T-helper 17 cell (primary cell): ENCODE data around the gene FAM228B. TPM values are rescaled to one million over a fixed set of nuclear protein-coding genes. Genes with fewer than 3 reads are reported as not detected.
"Not testable (repeated sequence)": the region's sequence is repeated elsewhere in the genome, so short reads cannot be mapped to it uniquely, and the experiment has no call there.

Experiments
- ATAC-seq: fragments of 150-1000 bp; cut with Tn5 transposase; 2 replicates; pipeline ENCODE4 v1.10.0; 2021; ENCODE audit warnings: mild to moderate bottlenecking, moderate library complexity
- DNase-seq, 3 donors: peaks; one replicate each; pipeline versions ENCODE4 v3.0.0 to v3.0.0-alpha.2; 2020 to 2021
- H3K9me3 ChIP-seq: one replicate; pipeline ENCODE4 v1.7.0; 2013; ENCODE audit warnings: low read length, mild to moderate bottlenecking; ENCODE audit not compliant: control insufficient read depth, poor library complexity, severe bottlenecking
- H3K27ac Mint-ChIP-seq: one replicate; pipeline ENCODE4 v1.8.0; 2022; ENCODE audit warnings: mild to moderate bottlenecking, moderate library complexity, mixed read lengths
- H3K27me3 Mint-ChIP-seq: one replicate; pipeline ENCODE4 v1.8.0; 2022; ENCODE audit warnings: mixed read lengths
- H3K36me3 Mint-ChIP-seq: one replicate; pipeline ENCODE4 v1.8.0; 2022; ENCODE audit warnings: low read depth, mixed read lengths
- H3K4me1 Mint-ChIP-seq: one replicate; pipeline ENCODE4 v1.8.0; 2022; ENCODE audit warnings: mild to moderate bottlenecking, mixed read lengths
- H3K4me3 Mint-ChIP-seq: one replicate; pipeline ENCODE4 v1.8.0; 2022; ENCODE audit warnings: mild to moderate bottlenecking, moderate library complexity, mixed read lengths
- total RNA-seq, 4 donors: library from RNA in 2 of 4; stranded (reverse) in 2 of 4; gene quantifications; one replicate each; pipeline ENCODE4 v1.2.3 and lab custom pipeline; 2022 to 2026

FAM228B gene
- total RNA-seq, 2 donors from 2014 or later, result 10.7 to 16.2 TPM

DNA sequence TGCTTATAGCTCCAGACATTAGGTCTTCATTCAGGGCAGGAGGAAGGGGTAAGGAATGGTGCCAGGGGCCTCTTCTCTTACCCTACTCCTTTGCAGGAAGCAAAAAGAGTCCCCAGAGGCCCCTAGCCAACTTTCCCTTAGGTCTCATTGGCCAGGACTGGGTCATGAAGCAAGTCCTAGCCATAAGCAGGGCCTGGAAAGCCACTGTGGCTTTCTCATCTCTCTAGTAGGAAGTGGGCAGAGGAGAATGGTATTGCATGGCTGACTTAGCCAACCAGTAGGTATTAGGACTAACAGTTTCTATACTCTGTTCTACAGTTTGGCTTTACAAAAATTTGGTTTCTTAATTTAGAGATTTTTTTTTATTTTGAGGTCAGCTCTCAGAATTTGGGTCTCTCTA is 56.4 kb downstream of the FAM228B start:
- Mint-ChIP-seq H3K27me3 (no peaks in the 10 kb centered on the region), H3K4me1 (peaks cover 2% of the 10 kb centered on the region)
- ATAC-seq, result no peak

DNA sequence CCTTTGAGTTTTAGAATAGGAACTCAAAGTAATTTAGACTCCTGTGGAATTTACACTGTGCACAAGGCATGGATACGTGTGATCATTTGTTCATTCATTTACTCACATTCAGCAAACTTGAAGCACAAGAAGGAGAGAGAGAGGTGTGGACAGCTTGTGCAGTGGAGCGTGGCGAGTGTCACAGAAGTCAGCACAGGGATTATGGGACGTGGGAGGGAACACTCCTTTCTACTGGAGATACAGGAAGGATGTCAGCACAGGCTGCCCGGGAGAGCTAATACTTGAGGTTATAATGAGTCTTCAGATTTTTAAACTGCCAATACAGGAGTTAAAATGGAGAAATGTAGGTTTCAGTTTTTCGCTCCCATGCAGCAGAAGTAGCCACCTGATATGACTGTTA is 58.6 kb downstream of the FAM228B start:
- Mint-ChIP-seq H3K4me3 (no peak overlapping the region), H3K27ac (no peak overlapping the region), H3K4me1 (peaks cover 2% of the 10 kb centered on the region), H3K27me3 (no peaks in the 10 kb centered on the region), H3K36me3 (no peaks in the 10 kb centered on the region)
- H3K9me3 ChIP-seq, result no peaks in the 10 kb centered on the region
- no peak for ATAC-seq
- no peak for DNase-seq

More for the DNA sequence above, 56.4 kb downstream of the FAM228B start:
- Mint-ChIP-seq H3K36me3 (no peaks in the 10 kb centered on the region), H3K4me3 (no peak overlapping the region), H3K27ac (no peak overlapping the region)
- H3K9me3 ChIP-seq, result no peaks in the 10 kb centered on the region
- DNase-seq, result no peak

DNA sequence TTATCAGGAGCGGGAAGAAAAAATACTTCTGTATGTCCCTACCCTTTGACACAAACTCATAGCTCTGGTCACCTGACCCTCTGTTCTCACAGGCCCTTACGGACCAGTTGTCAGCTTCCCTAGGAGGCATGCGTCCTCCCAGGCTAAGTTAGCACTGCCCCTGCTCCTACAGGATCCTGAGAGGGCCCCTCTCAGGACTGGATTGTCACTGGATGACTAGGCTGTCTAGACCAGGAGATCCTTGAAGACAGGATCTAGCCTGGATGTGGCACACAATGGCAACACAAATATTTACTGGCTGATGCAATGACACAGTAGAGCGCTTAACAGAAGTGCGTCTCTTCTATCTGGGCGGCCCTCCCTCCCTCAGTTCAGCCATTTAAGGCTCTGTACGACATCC is 59.2 kb downstream of the FAM228B start:
- H3K4me1 Mint-ChIP-seq, result peaks cover 2% of the 10 kb centered on the region
- no peak for ATAC-seq

DNA sequence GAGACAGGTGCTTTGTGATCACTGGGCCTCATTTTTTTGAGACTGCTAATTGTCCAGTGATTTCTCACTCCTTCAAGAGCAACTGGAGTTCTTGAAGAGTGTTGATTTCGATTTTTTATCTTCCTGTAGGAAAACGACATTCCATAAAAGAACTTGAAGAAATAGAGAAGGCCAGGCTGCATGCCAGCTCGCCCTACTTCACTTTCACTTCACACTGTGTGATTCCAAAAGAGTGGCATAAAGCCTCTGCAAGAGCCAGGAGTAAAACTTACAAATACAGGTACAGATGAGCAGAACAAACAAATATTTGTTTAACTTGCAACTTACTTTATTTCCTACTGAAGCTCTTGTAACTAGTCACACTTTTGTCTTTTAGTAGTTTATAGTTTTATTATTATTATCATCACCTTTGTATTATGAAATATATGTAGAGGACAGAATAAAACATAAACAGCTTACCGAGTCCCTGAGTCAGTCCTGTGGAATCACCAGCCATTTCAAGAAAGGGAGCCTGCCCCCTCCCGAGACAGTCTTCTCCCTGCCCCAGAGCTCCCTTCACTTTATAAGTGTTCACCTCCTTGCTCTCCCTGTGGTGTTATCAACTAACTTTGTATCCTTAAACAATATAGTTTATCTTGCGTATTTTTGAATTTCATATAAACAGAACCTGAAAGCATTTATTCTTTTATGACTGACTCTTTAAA is 60.2 kb downstream of the FAM228B start:
- Mint-ChIP-seq H3K36me3 (peaks cover 4% of the 10 kb centered on the region), H3K27me3 (no peaks in the 10 kb centered on the region), H3K4me3 (no peak overlapping the region), H3K27ac (no peak overlapping the region), H3K4me1 (peaks cover 2% of the 10 kb centered on the region)
- H3K9me3 ChIP-seq, result no peaks in the 10 kb centered on the region
- no peak for DNase-seq
- ATAC-seq, result no peak

More for the DNA sequence above, 59.2 kb downstream of the FAM228B start:
- Mint-ChIP-seq H3K36me3 (peaks cover 4% of the 10 kb centered on the region), H3K27ac (no peak overlapping the region), H3K4me3 (no peak overlapping the region), H3K27me3 (no peaks in the 10 kb centered on the region)
- H3K9me3 ChIP-seq, result no peaks in the 10 kb centered on the region
- DNase-seq, result no peak

DNA sequence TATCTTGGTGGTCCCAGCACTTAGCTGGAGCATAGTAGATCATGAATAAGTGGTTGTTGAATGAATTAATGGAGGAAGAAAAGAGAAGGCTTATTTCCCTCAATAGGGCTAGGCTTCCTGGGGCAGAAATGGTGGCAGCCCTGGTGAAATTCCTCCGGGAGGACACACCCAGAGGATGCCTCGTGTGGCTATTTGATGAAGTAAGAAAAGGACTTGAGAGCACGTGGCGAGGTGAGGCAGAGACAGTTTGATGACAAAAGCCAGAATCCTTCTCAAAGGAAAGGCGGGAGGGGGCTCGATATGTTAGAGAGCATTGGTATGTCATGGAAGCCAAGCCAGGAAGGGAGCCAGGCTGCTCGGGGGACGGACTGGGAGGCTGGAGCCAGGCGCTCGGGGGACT is 66.3 kb downstream of the FAM228B start:
- no peak overlapping the region for H3K27ac Mint-ChIP-seq
- H3K4me3 Mint-ChIP-seq, result no peak overlapping the region
- ATAC-seq (no peak), DNase-seq (no peak)
- no peaks in the 10 kb centered on the region for H3K9me3 ChIP-seq
- H3K4me1 Mint-ChIP-seq, result no peaks in the 10 kb centered on the region
- H3K27me3 Mint-ChIP-seq, result no peaks in the 10 kb centered on the region
- peaks cover 6% of the 10 kb centered on the region for H3K36me3 Mint-ChIP-seq

DNA sequence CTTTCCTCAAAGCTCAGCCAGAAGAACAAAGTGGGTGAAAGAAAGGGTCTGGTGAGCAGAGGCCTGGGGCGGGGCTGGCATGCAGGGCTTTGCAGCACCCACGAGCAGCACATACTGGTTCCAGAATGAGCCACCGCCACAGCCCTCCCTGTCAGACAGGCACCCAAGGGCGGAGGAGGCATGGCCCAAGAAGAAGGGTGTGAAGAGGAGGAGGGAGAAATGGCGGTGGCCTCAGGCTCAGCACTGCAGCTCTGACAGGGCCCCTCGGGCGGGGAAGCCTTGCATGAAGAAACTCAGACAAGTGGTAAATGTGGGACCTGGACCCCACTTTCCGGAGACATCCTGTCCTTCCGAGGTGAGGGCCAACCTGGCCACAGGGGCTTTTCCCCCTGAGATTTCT is 67.2 kb downstream of the FAM228B start:
- DNase-seq (no peak), ATAC-seq (no peak)
- H3K9me3 ChIP-seq, result no peaks in the 10 kb centered on the region
- Mint-ChIP-seq H3K36me3 (peaks cover 6% of the 10 kb centered on the region), H3K27me3 (no peaks in the 10 kb centered on the region), H3K4me3 (no peak overlapping the region), H3K4me1 (no peaks in the 10 kb centered on the region), H3K27ac (no peak overlapping the region)

DNA sequence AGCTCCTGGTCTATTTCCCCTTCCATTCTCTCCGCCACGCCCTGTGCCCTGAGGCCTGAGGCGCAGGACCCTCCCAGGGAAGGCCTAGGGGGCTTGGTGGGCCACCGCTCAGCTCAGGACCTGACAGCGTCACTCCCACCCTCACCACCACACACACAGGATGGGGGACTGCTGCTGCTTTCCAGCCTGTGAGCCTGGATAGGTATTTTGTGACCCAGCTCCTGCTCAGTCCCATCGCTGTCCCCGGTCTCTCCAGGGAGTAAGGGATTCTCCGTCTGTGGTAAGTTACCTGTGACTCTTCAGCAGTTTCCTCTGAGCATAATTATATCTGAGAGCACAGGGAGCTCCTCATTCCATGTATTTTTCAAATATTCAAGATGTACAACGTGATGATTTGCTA is 67.9 kb downstream of the FAM228B start:
- Mint-ChIP-seq H3K27me3 (no peaks in the 10 kb centered on the region), H3K27ac (no peak overlapping the region), H3K4me3 (no peak overlapping the region), H3K4me1 (no peaks in the 10 kb centered on the region), H3K36me3 (peaks cover 6% of the 10 kb centered on the region)
- DNase-seq, result no peak
- H3K9me3 ChIP-seq, result no peaks in the 10 kb centered on the region
- no peak for ATAC-seq

DNA sequence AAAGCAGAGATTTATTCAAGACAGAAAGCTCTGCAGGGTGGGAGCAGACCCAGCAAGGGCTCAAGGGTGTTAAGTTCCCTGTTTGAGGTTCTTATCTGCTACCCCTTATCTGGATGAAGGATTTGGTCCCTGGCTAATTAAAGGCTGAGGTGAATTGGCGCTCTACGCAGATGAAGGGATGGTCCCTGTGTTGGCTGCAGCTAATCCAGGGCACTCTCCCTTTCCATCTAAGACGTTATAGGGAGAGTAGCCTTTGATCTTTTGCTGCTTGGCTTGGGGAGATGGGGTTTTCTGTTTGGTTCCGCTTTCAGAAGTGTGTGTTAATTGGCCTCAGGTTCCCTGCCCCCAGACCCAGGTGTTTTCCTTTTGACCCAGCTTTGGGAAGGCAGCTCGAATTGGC is 68.6 kb downstream of the FAM228B start:
- Mint-ChIP-seq H3K4me3 (no peak overlapping the region), H3K4me1 (no peaks in the 10 kb centered on the region), H3K27me3 (no peaks in the 10 kb centered on the region), H3K27ac (no peak overlapping the region), H3K36me3 (peaks cover 6% of the 10 kb centered on the region)
- ATAC-seq (no peak), DNase-seq (no peak)
- H3K9me3 ChIP-seq, result no peaks in the 10 kb centered on the region

DNA sequence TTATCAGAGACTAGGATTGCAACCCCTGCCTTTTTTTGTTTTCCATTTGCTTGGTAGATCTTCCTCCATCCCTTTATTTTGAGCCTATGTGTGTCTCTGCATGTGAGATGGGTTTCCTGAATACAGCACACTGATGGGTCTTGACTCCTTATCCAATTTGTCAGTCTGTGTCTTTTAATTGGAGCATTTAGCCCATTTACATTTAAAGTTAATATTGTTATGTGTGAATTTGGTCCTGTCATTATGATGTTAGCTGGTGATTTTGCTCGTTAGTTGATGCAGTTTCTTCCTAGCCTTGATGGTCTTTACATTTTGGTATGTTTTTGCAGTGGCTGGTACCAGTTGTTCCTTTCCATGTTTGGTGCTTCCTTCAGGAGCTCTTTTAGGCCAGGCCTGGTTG is 73.9 kb downstream of the FAM228B start:
- H3K27ac Mint-ChIP-seq, H3K4me3 Mint-ChIP-seq, DNase-seq, H3K9me3 ChIP-seq, H3K27me3 Mint-ChIP-seq, ATAC-seq, H3K36me3 Mint-ChIP-seq, H3K4me1 Mint-ChIP-seq: not testable (repeated sequence)

DNA sequence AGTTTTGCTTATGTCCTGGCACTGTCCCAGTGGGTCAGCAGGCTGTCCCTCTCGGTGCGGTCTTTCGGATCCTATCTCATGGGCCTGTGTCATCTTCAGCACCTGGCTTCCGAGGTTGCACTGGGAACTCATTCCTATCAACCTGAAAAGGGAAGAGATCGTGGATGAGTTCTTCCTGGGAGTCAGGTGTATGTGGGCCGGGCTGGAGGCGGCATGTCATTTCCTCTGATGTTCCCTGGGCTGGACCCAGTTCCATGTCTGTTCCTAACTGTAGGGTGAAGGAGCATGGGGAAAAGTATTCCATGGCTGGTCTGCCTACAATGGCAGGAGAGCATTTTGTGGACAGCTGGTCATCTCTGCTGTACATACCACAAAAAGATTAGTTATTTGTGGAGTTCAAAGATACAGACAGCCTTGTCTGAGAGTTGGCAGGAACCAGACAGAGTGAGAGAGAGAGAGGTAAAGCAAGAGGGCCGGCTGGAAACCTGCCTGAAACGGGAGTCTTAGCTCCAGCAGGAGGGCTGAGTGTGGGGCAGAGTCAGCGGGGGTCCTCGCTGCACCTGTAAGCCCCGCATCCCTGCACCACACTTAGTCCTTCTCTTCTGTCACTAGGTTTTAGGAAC is 76.8 kb downstream of the FAM228B start:
- H3K9me3 ChIP-seq, result no peaks in the 10 kb centered on the region
- no peaks in the 10 kb centered on the region for H3K27me3 Mint-ChIP-seq
- H3K27ac Mint-ChIP-seq, result no peak overlapping the region
- H3K4me1 Mint-ChIP-seq, result peaks cover 2% of the 10 kb centered on the region
- H3K36me3 Mint-ChIP-seq, result peaks cover 2% of the 10 kb centered on the region
- no peak for ATAC-seq
- no peak overlapping the region for H3K4me3 Mint-ChIP-seq
- DNase-seq, result no peak

DNA sequence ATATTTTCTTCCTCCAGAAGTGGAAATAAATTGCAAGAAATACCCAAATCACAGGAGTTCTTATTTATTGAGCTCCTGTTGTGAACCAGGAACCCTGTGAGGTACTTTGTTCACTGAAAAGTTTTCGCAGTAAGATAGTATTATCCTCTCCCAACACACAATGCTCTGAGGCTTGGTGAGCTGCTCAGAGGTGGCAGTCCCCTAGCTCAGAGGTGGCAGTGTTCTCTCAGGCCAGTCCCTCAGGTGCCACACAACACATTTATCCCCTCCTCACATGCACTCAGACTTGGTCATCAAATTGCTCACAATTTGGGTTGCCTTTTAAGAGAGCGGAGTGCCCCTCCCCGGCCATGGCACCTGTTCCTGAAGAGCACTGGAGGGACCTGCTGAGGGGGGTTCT is 77.5 kb downstream of the FAM228B start:
- Mint-ChIP-seq H3K27me3 (no peaks in the 10 kb centered on the region), H3K4me1 (peaks cover 2% of the 10 kb centered on the region), H3K36me3 (peaks cover 6% of the 10 kb centered on the region), H3K27ac (no peak overlapping the region), H3K4me3 (no peak overlapping the region)
- ATAC-seq, result no peak
- DNase-seq, result no peak
- no peaks in the 10 kb centered on the region for H3K9me3 ChIP-seq

DNA sequence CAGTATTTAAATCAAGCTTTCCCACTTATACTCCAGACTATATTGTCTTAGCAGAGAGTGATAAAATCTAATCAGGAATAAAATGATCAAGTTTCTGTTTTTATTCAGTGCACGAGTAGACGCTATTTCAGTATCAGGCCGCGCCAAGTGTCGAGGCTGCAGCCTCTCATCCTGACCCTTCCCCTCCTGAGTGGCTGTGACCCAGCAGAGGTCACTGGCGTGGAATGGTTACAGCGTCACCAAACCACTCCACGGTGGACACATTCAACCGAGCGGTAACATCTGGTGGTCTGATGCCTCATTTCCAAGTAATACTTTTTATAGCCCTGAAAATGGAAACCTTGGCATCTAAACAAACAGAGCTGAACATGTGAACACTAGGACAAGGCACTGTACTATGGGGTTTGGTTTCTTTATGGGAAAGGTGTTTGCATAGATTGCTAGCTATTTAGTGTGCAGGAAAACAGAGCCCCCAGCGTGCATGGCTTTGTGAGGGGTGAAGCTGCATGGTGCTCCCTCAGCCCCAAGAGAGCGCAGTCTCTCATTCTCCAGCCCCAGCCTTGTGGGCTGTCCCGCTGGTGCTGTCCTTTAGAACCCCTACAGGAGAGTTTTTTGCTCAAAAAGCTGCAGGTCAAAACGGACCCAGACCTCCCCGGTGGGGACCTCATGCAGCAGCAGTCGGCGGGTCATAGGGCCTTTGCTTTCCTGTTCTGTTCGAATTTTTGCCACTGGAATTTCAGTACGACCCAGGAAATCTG is 79.9 kb downstream of the FAM228B start:
- Mint-ChIP-seq H3K4me1 (peaks cover 8% of the 10 kb centered on the region), H3K27ac (no peak overlapping the region), H3K27me3 (no peaks in the 10 kb centered on the region), H3K36me3 (peaks cover 24% of the 10 kb centered on the region), H3K4me3 (no peak overlapping the region)
- no peak for ATAC-seq
- no peak for DNase-seq
- H3K9me3 ChIP-seq, result no peaks in the 10 kb centered on the region

DNA sequence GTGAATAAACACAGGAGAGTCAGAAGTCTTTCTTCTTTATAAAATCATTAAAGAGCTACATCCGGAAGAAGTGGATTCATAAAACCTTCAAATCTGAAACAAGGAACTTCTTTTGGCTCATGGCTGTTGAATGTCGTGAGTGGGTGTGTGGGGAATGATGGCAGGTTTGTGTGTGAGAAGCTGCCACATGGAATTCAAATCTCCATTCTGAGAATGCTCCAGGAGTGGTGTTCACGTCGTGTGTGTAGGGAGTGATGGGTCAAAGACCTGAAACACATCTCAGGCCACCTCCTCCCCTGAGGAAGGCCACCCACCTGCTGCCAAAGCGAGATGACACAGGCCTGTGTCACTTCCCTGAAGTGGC is 80.5 kb downstream of the FAM228B start:
- ATAC-seq (no peak), DNase-seq (no peak)
- Mint-ChIP-seq H3K36me3 (peaks cover 28% of the 10 kb centered on the region), H3K4me3 (no peak overlapping the region), H3K27ac (no peak overlapping the region), H3K4me1 (peaks cover 10% of the 10 kb centered on the region), H3K27me3 (no peaks in the 10 kb centered on the region)
- no peaks in the 10 kb centered on the region for H3K9me3 ChIP-seq
